ENCODE data around the gene HYDIN.
A peak's percentile ranks its signal among the peaks of the same experiment; 100 is the strongest.

The HYDIN gene

DNA sequence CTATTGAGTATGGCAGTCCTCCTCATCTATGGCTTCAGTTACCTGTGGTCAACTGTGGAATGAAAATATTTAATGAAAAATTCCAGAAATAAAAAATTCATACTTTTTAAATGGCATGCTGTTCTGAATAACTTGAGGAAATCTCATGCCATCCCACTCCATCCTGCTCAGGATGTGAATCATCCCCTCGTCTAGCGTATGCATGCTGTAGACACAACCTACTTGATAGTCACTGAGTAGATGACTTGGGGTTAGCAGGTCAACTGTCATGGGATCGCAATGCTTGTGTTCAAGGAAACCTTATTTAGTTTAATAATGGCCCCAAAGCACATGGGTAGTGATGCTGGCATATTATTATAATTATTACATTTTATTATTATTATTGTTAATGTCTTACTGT lies 424.7 kb downstream of the HYDIN start:
- no peak overlapping the region for H4K12ac ChIP-seq (ENCODE audit: low read depth, low read length)
- H4K91ac ChIP-seq (ENCODE audit: low read depth, low read length): no peak overlapping the region
- H3K27ac ChIP-seq (ENCODE audit: low read depth, low read length): no peak overlapping the region
- H3K9me3 ChIP-seq (ENCODE audit: insufficient read depth, low read depth, low read length): peaks cover 4% of the 10 kb centered on the region
- no CpG with 5 or more reads among the region's 3 CpGs for WGBS (ENCODE audit: extremely low coverage, insufficient coverage, insufficient read length)
- no peak overlapping the region for H3K4ac ChIP-seq (ENCODE audit: low read depth, low read length)
- DNase-seq: no peak
- no peak overlapping the region for H2BK5ac ChIP-seq (ENCODE audit: low read depth, low read length, poor library complexity)
- H3K4me2 ChIP-seq (ENCODE audit: low read length): no peak overlapping the region
- H3K18ac ChIP-seq (ENCODE audit: low read length): no peak overlapping the region
- H3K4me3 ChIP-seq (ENCODE audit: low read depth, low read length): no peak overlapping the region
- H2AFZ ChIP-seq (ENCODE audit: insufficient read depth, low read length, poor library complexity): no peak overlapping the region
- H2AK5ac ChIP-seq (ENCODE audit: low read length): no peak overlapping the region
- no peaks in the 10 kb centered on the region for H3K79me2 ChIP-seq (ENCODE audit: control insufficient read depth, insufficient read depth, low read length, poor library complexity)
- peaks cover 1% of the 10 kb centered on the region for H3K79me1 ChIP-seq (ENCODE audit: low read length)
- H3K36me3 ChIP-seq (ENCODE audit: control insufficient read depth in 1 of 2, insufficient read depth in 2 of 2, low read length in 2 of 2): no peaks in the 10 kb centered on the region
- H3K27me3 ChIP-seq (ENCODE audit: insufficient read depth, low read length): no peaks in the 10 kb centered on the region
- no peak overlapping the region for H3K23ac ChIP-seq (ENCODE audit: low read length)
- no peak overlapping the region for H3K14ac ChIP-seq (ENCODE audit: low read length)
- H3K9ac ChIP-seq (ENCODE audit: low read length): no peak overlapping the region
- no peaks in the 10 kb centered on the region for H3K4me1 ChIP-seq (ENCODE audit: control insufficient read depth in 1 of 2, insufficient read depth in 2 of 2, low read length in 2 of 2)
- H2BK120ac ChIP-seq (ENCODE audit: insufficient read depth, low read length, poor library complexity): no peak overlapping the region
- no peak overlapping the region for H2BK12ac ChIP-seq (ENCODE audit: low read length)
- H4K8ac ChIP-seq (ENCODE audit: low read depth, low read length): no peak overlapping the region

DNA sequence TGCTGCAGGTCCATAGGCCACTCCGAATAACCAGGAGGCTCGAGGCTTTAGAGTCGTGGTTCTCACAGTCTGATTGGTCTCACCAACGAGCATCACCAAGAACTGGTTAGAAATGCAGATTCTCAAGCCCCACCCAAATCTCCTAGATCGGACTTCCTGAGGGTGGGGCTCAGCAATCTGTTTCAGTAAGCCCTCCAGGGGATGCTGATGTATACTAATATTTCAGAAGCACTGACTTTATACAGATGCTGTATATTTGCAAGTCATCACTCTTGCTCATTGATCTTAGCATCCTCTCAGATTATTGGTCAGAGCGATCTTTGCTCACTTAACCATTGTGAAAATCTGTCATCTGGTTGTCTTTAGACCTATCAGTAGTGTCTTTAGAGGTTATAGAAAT lies 425.1 kb downstream of the HYDIN start:
- no CpG with 5 or more reads among the region's 6 CpGs for WGBS (ENCODE audit: extremely low coverage, insufficient coverage, insufficient read length)
- Histone ChIP-seq H2BK12ac (ENCODE audit: low read length) (no peak overlapping the region), H3K79me1 (ENCODE audit: low read length) (peaks cover 3% of the 10 kb centered on the region)

DNA sequence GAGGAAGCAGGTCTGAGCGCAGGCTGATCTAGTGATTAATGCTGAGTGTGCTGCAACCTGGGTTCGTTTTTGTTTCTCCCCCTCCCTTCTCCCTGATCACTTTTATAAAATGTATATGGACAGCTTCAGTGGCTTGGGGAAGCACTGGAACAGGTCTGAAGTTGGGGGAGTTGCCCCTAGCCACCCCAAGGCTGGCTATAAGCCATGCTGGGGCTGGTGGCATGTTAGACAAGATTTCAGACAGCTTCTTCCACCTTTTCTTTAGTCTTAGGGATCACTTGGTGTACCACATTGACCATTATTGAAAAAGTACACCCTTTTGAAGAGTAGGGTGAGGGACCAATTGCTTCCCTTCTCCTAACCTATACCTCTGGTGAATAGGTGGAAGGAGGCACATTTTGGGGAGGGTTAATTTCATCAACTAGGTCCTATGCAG lies 425.8 kb downstream of the HYDIN start:
- Histone ChIP-seq H3K9me3 (ENCODE audit: insufficient read depth, low read depth, low read length) (peaks cover 4% of the 10 kb centered on the region), H3K27me3 (ENCODE audit: insufficient read depth, low read length) (no peaks in the 10 kb centered on the region), H2AK5ac (ENCODE audit: low read length) (no peak overlapping the region), H3K36me3 (ENCODE audit: control insufficient read depth in 1 of 2, insufficient read depth in 2 of 2, low read length in 2 of 2) (no peaks in the 10 kb centered on the region), H3K14ac (ENCODE audit: low read length) (no peak overlapping the region), H3K79me1 (ENCODE audit: low read length) (peaks cover 3% of the 10 kb centered on the region), H3K9ac (ENCODE audit: low read length) (no peak overlapping the region), H2BK5ac (ENCODE audit: low read depth, low read length, poor library complexity) (no peak overlapping the region), H3K4me1 (ENCODE audit: control insufficient read depth in 1 of 2, insufficient read depth in 2 of 2, low read length in 2 of 2) (peaks cover 3% of the 10 kb centered on the region in 2 experiments), H4K12ac (ENCODE audit: low read depth, low read length) (no peak overlapping the region), H2AFZ (ENCODE audit: insufficient read depth, low read length, poor library complexity) (no peak overlapping the region), H4K8ac (ENCODE audit: low read depth, low read length) (no peak overlapping the region), H2BK12ac (ENCODE audit: low read length) (no peak overlapping the region), H4K91ac (ENCODE audit: low read depth, low read length) (no peak overlapping the region), H3K4me2 (ENCODE audit: low read length) (no peak overlapping the region), H3K4me3 (ENCODE audit: low read depth, low read length) (no peak overlapping the region), H3K79me2 (ENCODE audit: control insufficient read depth, insufficient read depth, low read length, poor library complexity) (peaks cover 2% of the 10 kb centered on the region), H3K18ac (ENCODE audit: low read length) (no peak overlapping the region), H3K27ac (ENCODE audit: low read depth, low read length) (no peak overlapping the region), H3K23ac (ENCODE audit: low read length) (no peak overlapping the region), H3K4ac (ENCODE audit: low read depth, low read length) (no peak overlapping the region), H2BK120ac (ENCODE audit: insufficient read depth, low read length, poor library complexity) (no peak overlapping the region)
- no CpG with 5 or more reads among the region's 2 CpGs for WGBS (ENCODE audit: extremely low coverage, insufficient coverage, insufficient read length)
- no peak for DNase-seq

More for the DNA sequence above, 425.1 kb downstream of the HYDIN start:
- Histone ChIP-seq H2BK120ac (ENCODE audit: insufficient read depth, low read length, poor library complexity) (no peak overlapping the region), H3K36me3 (ENCODE audit: control insufficient read depth in 1 of 2, insufficient read depth in 2 of 2, low read length in 2 of 2) (no peaks in the 10 kb centered on the region), H4K91ac (ENCODE audit: low read depth, low read length) (no peak overlapping the region), H3K4me1 (ENCODE audit: control insufficient read depth in 1 of 2, insufficient read depth in 2 of 2, low read length in 2 of 2) (peaks cover under 1 to 1% of the 10 kb centered on the region in 2 experiments), H3K23ac (ENCODE audit: low read length) (no peak overlapping the region), H3K27ac (ENCODE audit: low read depth, low read length) (no peak overlapping the region), H3K4me3 (ENCODE audit: low read depth, low read length) (no peak overlapping the region), H3K27me3 (ENCODE audit: insufficient read depth, low read length) (no peaks in the 10 kb centered on the region), H3K4me2 (ENCODE audit: low read length) (no peak overlapping the region), H3K14ac (ENCODE audit: low read length) (no peak overlapping the region), H3K79me2 (ENCODE audit: control insufficient read depth, insufficient read depth, low read length, poor library complexity) (no peaks in the 10 kb centered on the region), H3K4ac (ENCODE audit: low read depth, low read length) (no peak overlapping the region), H2AK5ac (ENCODE audit: low read length) (no peak overlapping the region), H3K9ac (ENCODE audit: low read length) (no peak overlapping the region), H2AFZ (ENCODE audit: insufficient read depth, low read length, poor library complexity) (no peak overlapping the region), H3K9me3 (ENCODE audit: insufficient read depth, low read depth, low read length) (peaks cover 4% of the 10 kb centered on the region), H4K12ac (ENCODE audit: low read depth, low read length) (no peak overlapping the region), H4K8ac (ENCODE audit: low read depth, low read length) (no peak overlapping the region), H2BK5ac (ENCODE audit: low read depth, low read length, poor library complexity) (no peak overlapping the region), H3K18ac (ENCODE audit: low read length) (no peak overlapping the region)
- DNase-seq: no peak

DNA sequence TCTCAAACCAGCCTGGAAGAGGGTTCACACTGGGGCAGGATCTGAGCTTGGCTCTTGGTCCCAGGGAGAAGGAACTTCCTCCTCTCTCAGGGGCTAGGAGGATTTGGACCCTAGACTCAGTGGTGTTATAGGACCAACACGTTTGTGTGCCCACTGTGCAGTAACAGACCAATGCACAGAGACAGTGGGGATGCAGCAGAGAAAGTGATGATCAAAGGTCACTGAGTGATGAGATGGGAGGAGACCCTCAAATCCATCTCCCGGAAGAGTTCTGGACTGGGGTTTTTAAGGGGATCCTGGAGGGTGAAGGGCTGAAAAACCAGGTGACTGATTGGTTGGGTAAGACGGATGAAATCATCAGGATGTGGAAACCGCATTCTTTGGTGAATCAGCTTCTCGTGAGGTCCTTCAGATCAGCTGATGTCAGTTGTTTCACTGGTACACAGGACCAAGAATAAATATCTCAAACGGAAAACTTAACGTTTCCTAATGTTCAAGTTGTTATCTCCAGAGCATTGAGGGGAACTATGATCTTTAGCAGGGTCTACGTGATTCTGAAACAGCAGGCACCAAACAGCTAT lies 426.3 kb downstream of the HYDIN start:
- WGBS (ENCODE audit: extremely low coverage, insufficient coverage, insufficient read length): no CpG with 5 or more reads among the region's 8 CpGs
- no peak overlapping the region for H4K91ac ChIP-seq (ENCODE audit: low read depth, low read length)
- H2BK5ac ChIP-seq (ENCODE audit: low read depth, low read length, poor library complexity): no peak overlapping the region
- no peaks in the 10 kb centered on the region for H3K27me3 ChIP-seq (ENCODE audit: insufficient read depth, low read length)
- H3K27ac ChIP-seq (ENCODE audit: low read depth, low read length): no peak overlapping the region
- H3K4me3 ChIP-seq (ENCODE audit: low read depth, low read length): no peak overlapping the region
- no peak overlapping the region for H4K12ac ChIP-seq (ENCODE audit: low read depth, low read length)
- H3K14ac ChIP-seq (ENCODE audit: low read length): no peak overlapping the region
- peaks cover 3% of the 10 kb centered on the region for H3K79me1 ChIP-seq (ENCODE audit: low read length)
- H3K4me2 ChIP-seq (ENCODE audit: low read length): no peak overlapping the region
- H3K23ac ChIP-seq (ENCODE audit: low read length): no peak overlapping the region
- H4K8ac ChIP-seq (ENCODE audit: low read depth, low read length): no peak overlapping the region
- peaks cover 3% of the 10 kb centered on the region in 2 experiments for H3K4me1 ChIP-seq (ENCODE audit: control insufficient read depth in 1 of 2, insufficient read depth in 2 of 2, low read length in 2 of 2)
- DNase-seq: peak; percentile 48 to 76
- no peak overlapping the region for H2AK5ac ChIP-seq (ENCODE audit: low read length)
- peaks cover 4% of the 10 kb centered on the region for H3K9me3 ChIP-seq (ENCODE audit: insufficient read depth, low read depth, low read length)
- H3K4ac ChIP-seq (ENCODE audit: low read depth, low read length): no peak overlapping the region
- H3K36me3 ChIP-seq (ENCODE audit: control insufficient read depth in 1 of 2, insufficient read depth in 2 of 2, low read length in 2 of 2): no peaks in the 10 kb centered on the region
- no peak overlapping the region for H3K9ac ChIP-seq (ENCODE audit: low read length)
- H3K18ac ChIP-seq (ENCODE audit: low read length): no peak overlapping the region
- peaks cover 2% of the 10 kb centered on the region for H3K79me2 ChIP-seq (ENCODE audit: control insufficient read depth, insufficient read depth, low read length, poor library complexity)
- no peak overlapping the region for H2BK120ac ChIP-seq (ENCODE audit: insufficient read depth, low read length, poor library complexity)
- H2BK12ac ChIP-seq (ENCODE audit: low read length): no peak overlapping the region
- H2AFZ ChIP-seq (ENCODE audit: insufficient read depth, low read length, poor library complexity): no peak overlapping the region
